Thyroid gland (tissue), 4 donors: ENCODE data around the gene CRYAA.

Experiments used
- POLR2A ChIP-seq, 2 donors: fragments of 450-650 bp; IDR thresholded peaks; one replicate each; pipeline ENCODE4 v1.6.1; 2017; ENCODE audit warnings: antibody characterized with exemption in 2 of 2, mild to moderate bottlenecking in 2 of 2, moderate library complexity in 1 of 2
- TF ChIP-seq, protein P1 (sequence below), 6 experiments: fragments of 200-600 bp in 3 of 6; fragments of 450-650 bp in 3 of 6; sonication (generic) in 3 of 6; IDR thresholded peaks; one replicate each; pipeline ENCODE4 v1.5.1; 2016 to 2019; ENCODE audit warnings: antibody characterized with exemption in 6 of 6, mild to moderate bottlenecking in 2 of 6, inconsistent platforms in 1 of 6, moderate library complexity in 1 of 6

DNA sequence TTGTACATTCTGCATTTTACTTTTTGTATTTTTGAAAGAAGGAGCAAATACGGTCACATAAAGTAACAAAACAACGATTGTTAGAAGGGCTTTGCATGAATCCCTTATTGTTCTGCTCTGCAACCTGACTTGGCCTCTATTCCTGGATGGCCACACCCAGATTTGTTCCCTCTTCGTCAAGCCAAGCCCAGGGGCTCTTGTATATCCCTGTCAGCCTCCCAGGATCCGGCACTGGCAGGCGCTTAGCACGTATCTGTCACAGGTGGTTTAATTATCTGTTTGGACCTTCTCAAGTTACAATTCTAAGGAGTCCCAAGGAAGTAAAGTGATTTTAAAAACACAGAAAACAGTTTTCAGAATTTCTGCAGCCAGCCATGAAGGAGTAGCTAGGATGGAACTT is 28.0 kb downstream of the CRYAA start:
- TF ChIP-seq, protein P1, sequence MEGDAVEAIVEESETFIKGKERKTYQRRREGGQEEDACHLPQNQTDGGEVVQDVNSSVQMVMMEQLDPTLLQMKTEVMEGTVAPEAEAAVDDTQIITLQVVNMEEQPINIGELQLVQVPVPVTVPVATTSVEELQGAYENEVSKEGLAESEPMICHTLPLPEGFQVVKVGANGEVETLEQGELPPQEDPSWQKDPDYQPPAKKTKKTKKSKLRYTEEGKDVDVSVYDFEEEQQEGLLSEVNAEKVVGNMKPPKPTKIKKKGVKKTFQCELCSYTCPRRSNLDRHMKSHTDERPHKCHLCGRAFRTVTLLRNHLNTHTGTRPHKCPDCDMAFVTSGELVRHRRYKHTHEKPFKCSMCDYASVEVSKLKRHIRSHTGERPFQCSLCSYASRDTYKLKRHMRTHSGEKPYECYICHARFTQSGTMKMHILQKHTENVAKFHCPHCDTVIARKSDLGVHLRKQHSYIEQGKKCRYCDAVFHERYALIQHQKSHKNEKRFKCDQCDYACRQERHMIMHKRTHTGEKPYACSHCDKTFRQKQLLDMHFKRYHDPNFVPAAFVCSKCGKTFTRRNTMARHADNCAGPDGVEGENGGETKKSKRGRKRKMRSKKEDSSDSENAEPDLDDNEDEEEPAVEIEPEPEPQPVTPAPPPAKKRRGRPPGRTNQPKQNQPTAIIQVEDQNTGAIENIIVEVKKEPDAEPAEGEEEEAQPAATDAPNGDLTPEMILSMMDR (IDR thresholded peaks at IDR 0.05), result no peak
- no peak for TF ChIP-seq POLR2A (IDR thresholded peaks at IDR 0.05)
